NCI-H345 treated with DMSO at 0.1 percent for 48 hours (cell line): ENCODE measurements around the gene DIS3L2.

Experiments used
- DNase-seq: peaks from one replicate; lab custom pipeline; 2025; ENCODE audit not compliant: unreplicated experiment; lab: John Stamatoyannopoulos, UW

Gene DIS3L2

DNA sequence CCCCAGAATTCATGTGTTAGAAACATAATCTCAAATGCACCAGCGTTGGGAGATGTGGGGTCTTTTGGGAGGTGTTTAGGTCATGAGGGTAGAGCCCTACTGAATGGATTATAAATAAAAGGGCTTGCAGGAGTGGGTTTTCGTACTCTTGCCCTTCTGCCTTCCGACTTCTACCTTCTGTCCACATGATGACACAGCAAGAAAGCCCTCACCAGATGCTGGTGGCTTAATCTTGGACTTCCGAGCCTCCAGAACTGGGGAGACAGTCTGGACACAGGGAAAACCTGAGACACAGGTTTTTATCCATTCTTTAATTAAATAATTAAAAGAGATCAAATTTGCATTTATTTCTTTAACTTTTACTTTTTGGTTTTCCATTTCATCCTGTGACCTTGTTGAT, 87.8 kb downstream of the DIS3L2 start:
- DNase-seq = no peak

DNA sequence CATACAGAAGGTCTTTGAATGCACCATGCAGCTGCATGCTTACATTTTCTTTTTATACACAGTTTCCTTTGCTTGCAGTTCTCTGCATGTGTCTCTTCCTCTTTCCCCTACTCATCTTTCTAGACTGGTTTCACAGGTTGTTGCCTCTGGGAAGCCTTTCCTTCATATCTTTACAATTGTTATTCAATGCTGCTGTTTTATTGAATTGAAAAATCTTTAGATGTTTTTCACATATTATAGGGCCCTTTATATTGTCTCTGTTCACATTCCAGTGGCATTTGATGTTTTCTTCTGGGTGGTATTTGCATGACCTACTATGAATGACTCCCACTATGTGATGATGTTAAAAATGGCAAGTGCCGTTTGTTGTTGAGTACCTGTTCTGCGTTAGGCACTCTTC, 91.1 kb downstream of the DIS3L2 start:
- DNase-seq = no peak

DNA sequence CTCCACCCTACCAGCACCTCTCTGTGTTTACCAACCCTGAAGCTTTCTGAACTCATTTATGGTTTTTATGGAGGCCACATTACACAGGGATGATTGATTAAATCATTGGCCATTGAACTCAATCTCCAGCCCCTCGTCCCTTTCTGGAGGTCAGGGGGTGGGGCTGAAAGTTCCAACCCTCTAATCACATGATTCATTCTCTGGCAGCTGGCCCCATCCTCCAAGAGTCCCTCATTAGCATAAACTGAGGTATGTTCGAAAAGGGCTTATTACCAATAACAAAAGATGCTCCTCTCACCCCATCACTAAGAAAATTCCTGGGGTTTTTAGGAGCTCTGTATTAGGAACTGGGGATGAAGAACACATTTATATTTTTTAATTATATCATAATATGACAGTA, 92.3 kb downstream of the DIS3L2 start:
- no peak for DNase-seq

DNA sequence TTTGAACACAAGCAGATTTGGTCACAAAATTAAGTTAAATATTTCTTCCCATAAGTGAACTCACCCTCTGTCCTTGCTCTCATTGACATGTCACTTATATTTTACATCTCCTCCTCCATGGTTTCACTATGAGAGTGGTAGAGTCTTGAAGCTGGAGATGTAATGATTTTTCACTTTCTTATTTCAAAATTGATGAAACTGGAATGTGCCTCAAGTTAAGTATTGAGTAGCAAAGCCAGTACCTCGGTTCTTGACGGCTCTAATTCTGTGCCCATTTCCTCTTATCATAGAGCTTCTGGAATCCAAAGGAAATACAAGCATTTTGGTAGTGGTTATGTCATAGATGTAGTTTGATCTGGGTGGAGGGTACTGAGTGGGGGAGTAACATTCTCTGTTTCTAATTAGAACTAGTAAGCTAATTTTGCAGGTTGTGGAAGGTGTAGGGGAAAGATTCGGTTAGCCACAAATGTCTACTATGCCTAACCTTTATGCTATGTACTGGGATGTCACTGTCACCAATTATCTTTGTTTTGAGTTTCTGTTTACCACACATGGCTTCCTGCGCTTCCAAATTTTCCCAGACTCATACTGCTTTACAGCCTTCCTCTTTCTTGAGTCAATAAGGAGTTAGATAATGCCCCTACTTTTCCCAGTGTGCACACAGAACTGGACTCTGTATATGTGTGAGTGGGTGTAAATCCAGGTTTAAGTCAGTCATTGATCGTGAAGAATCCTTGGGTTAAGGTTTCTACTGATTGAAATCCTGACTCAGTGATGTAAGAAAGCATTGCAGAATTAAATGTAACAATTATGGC, 96.8 kb downstream of the DIS3L2 start:
- DNase-seq = no peak

DNA sequence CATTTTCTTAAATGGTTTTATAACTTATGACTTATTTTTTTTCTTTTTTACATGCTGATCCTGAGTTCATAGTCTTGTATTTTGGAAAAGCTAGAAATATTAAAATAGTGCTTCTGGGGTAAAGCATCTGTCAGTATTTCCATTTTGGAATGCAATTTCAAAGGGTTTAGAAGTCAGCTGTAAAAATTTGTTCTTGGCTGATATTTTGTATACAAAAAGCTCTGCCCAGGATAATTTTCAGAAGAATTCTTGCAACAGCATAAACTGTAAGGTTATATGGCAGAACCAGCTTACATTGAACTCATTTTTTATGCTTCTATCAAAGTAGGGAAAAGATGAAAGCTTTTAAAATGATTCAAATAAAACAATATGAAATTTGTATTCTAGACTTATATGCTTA, 97.4 kb downstream of the DIS3L2 start:
- no peak for DNase-seq

DNA sequence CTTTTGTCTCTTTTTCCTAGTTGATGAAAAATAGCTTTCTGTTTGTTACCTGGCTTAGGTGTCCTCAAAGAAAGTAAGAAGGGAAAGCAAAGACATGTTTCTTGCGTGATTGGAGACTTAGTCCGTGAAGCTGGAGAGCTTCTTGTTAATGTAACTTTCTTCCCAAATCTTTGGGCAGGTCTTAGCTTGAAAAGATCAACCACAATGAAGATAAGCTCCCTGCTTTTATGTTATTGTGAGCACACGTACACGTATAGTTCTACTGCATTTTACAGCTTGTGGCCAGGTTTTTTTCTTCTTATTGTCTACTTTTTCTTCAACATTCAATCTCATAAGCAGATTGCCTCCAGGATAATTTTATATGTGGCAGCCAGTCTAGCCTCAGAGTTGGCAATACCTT, 99.8 kb downstream of the DIS3L2 start:
- DNase-seq = no peak

DNA sequence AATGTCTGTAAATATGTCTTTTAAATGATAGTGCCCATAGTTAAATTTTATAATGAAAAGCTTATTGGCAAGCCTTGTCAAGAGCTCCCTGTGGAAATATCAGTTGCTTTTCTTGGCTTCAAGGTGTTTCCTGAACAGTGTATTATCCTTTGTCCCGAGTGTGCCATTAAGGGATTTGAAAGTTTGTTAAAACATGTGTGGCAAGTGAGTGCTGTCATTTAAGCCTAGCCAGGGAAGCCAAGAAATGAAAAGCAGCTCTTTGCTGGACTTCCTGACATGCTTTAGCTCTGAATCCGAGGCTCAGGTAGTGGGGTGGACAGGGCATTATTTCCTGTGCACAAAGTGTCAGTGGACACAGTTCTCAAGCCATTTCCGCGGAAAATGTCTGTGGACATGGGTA, 111.5 kb downstream of the DIS3L2 start:
- DNase-seq = no peak

DNA sequence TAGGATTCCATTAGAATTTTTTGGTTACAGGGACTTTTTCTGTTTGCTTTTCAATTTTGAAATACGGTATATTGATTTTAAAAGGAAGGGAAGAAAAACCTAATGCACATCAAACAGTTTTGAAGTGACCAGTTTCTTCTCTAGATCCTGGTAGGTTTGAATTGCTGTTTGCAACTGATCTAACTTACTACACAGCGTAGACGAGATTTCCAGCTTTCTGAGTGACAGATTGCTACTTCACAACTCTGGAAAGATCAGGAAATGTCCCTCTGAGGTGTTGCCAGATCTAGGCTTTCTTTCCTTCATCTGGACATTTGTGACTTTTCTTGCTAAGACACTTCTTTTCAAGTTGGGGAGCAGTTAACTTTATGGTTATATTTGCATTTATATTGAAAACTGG, 112.2 kb downstream of the DIS3L2 start:
- DNase-seq = no peak

GRCh38 chr2:232075080-232075479, 113.6 kb downstream of the DIS3L2 start:
- DNase-seq = no peak

GRCh38 chr2:232075859-232076258, 114.3 kb downstream of the DIS3L2 start:
- DNase-seq = no peak

GRCh38 chr2:232076272-232076671, 114.8 kb downstream of the DIS3L2 start:
- DNase-seq = no peak

- no peak for DNase-seq
These were observed 115.2 kb downstream of the DIS3L2 start for GRCh38 chr2:232076736-232077135.

DNA sequence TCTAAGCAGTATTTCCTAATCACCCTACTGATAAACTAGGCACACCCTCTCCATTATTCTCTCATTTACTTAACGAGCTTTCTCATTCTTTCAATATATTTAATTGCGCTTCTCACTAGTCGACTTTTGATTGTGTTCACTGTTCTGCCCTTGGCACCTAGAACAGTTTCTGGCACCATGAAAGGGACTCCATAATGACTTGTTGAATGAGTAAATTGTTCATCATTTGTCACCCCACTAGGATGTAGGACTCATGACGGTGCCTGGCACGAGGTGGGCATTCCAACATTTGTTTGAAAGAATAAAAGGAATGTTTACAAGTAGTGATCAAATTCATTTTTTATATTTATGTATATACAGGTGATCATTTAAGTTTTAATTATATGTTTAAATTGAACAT, 123.7 kb downstream of the DIS3L2 start:
- no peak for DNase-seq

- no peak for DNase-seq
These were observed 124.4 kb downstream of the DIS3L2 start for GRCh38 chr2:232085826-232086425.

DNA sequence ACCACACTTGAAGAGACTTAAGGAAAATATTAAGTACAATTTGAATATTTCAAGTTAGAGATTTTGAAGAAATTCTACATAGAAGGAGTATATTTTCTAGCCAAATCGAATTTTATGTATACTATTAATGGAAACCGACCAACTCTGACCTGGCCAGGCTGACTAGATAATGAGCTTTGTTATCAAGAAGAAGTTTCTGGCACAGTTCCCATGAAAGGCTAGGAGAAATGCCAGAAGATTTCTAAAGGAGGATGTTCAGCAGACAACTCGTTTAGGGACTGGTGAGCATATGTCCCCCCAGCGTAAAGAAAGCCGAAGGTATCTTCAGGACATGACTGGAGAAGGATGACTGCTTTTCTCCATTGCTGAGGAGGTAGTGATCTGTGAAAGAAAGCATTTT, 127.3 kb downstream of the DIS3L2 start:
- DNase-seq = no peak

- DNase-seq = no peak
These were observed 132.7 kb downstream of the DIS3L2 start for GRCh38 chr2:232094201-232094600.

GRCh38 chr2:232094883-232095282, 133.4 kb downstream of the DIS3L2 start:
- no peak for DNase-seq

DNA sequence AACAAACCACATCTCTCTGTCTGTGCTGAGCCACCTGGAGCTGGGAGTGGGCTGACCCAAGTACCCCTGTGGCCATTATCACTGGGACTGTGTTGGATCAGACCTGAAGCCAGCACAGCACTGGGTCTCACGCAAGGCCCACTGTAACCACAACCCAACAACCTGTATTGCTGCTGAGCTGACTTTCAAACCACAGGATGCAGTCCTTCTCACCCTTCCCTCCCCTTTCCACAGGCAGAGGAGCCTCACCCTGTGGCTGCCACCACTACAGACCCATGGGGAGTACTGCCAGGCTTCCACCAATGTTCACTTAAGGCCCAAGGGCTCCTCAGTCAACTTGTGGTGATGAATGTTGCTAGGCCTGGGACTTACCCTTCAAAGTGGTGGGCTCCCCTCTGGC, 135.7 kb downstream of the DIS3L2 start:
- no peak for DNase-seq

DNA sequence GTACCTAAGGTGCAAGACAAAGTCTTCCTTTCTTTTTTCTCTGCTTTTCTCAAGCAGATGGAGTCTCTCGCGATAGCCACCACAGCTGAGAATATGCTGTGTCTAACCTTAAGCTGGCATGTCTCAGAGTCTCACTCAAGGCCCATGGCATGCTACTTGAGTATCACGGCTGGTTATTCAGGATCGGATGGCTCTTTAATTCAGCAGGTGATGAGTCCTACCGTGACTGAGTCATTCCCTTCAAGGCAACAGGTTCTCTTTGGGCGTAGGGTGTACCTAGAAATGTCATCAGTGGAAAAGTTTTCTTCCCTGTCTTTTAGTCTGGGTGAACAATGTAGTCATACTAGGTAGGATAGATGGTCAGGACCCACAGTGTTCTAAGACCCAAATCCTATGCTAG, 136.2 kb downstream of the DIS3L2 start:
- no peak for DNase-seq

DNA sequence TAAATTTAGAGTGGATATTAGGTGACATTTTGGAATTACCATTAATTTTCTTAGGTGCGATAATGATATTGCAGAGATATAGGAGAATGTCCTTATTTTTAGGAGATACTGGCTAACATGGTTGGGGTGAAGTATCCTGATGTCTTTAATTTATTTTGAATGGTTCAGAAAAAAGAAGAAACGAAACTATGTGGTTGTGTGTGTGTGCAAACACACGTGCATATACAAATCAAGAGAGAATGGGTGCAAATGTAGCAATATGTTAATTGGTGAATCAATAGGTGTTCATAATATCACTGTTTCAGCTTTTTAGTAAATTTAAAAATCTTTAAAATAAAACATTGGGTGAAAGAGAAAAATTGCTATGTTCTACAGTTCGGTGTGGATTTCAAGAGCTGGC, 140.9 kb downstream of the DIS3L2 start:
- DNase-seq = no peak

GRCh38 chr2:232103140-232103737, 141.7 kb downstream of the DIS3L2 start:
- DNase-seq = no peak

DNA sequence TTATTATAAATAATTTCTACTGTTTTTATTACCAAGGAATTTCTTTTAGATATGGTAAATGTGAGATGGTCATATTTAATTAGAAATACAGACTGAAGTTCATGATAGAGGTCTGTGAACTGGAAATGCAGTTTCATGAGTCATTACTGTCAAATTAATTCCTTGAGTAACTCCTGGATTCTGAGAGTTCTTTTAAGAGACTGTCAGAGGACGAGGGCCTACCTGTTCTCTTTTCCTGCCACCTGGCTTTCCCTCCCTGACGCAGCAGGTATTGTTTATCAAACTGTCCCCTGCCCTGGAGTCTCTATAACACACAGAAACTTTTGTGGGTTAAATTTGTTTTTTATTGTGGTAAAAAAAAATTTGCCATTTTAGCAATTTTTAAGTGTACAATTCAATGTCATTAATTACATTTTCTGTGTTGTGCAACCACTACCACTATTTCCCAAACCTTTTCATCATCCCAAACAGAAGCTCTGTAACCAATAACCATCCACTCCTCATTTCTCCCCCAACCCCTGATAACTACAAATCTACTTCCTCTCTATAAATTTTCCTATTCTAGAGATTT, 142.6 kb downstream of the DIS3L2 start:
- no peak for DNase-seq
